GM12878 (cell line): Measurements from ENCODE around the gene OSGIN1. TPM values are rescaled to one million over a fixed set of nuclear protein-coding genes. Genes with fewer than 3 reads are reported as not detected.

ENCODE experiments used
- ATAC-seq: fragments of 200-7000 bp; cut with Tn5 transposase; 3 replicates; pipeline ENCODE4 v1.9.1; 2020; ENCODE audit warnings: mild to moderate bottlenecking, moderate library complexity
- BruUV-seq: library from RNA; stranded (reverse); fragments of 400-500 nt; replicated peaks from 2 replicates; lab custom pipeline; 2021; lab: Mats Ljungman, UMichigan
- CTCF ChIA-PET: fragments of 300-600 bp; sonication (Branson Sonifier 250); formaldehyde crosslinking; extraction: SDS; loops from one replicate; lab custom pipeline; 2021; ENCODE audit warnings: inconsistent platforms; lab: Yijun Ruan, JAX
- POLR2A ChIA-PET: fragments of 350-600 bp; formaldehyde crosslinking; extraction: SDS; loops from one replicate; lab custom pipeline; 2021; ENCODE audit warnings: inconsistent platforms; lab: Charles Lee
- RAD21 ChIA-PET: fragments of 300-600 bp; sonication (Branson Sonifier 250); formaldehyde crosslinking; loops from one replicate; lab custom pipeline; 2023; ENCODE audit warnings: antibody characterized with exemption; ENCODE audit not compliant: unreplicated experiment; lab: Charles Lee
- SMC1A ChIA-PET: fragments of 300-600 bp; sonication (Branson Sonifier 250); formaldehyde crosslinking; loops from one replicate; lab custom pipeline; 2023; ENCODE audit not compliant: unreplicated experiment, uncharacterized antibody; lab: Charles Lee
- DNase-seq: peaks from one replicate; pipeline ENCODE4 v3.0.0-alpha.2; 2011; ENCODE audit warnings: low read depth, low spot score
- FAIRE-seq: peaks from 3 replicates; lab custom pipeline; 2011; peaks lifted over from hg19 to GRCh38; lab: Jason Lieb, UNC
- H2AFZ ChIP-seq: 2 replicates; pipeline ENCODE4 v1.6.0; 2011; ENCODE audit warnings: low read depth, low read length, control low read depth; ENCODE audit not compliant: control insufficient read depth
- H3K27ac ChIP-seq: 2 replicates; pipeline ENCODE4 v1.5.1; 2011; ENCODE audit warnings: control low read depth; ENCODE audit not compliant: control insufficient read depth, insufficient read depth
- H3K27me3 ChIP-seq, 2 experiments: replicated peaks in 1 of 2; 2 replicates each; pipeline versions ENCODE4 v1.6.0 to v1.6.1; 2011; ENCODE audit warnings: low read length in 1 of 2; ENCODE audit not compliant: control insufficient read depth in 2 of 2, insufficient read depth in 2 of 2
- H3K36me3 ChIP-seq, 2 experiments: 2 replicates each; pipeline ENCODE4 v1.5.1; 2011; ENCODE audit warnings: low read length in 1 of 2; ENCODE audit not compliant: control insufficient read depth in 2 of 2, insufficient read depth in 2 of 2
- H3K4me1 ChIP-seq: 2 replicates; pipeline ENCODE4 v1.6.1; 2011; ENCODE audit warnings: mild to moderate bottlenecking, low read length, moderate library complexity, mixed read lengths; ENCODE audit not compliant: control insufficient read depth, insufficient read depth
- H3K4me2 ChIP-seq: 2 replicates; pipeline ENCODE4 v1.6.0; 2011; ENCODE audit warnings: control low read depth; ENCODE audit not compliant: control insufficient read depth, insufficient read depth
- H3K4me3 ChIP-seq: fragments of 200-600 bp; sonication (generic); 2 replicates; pipeline ENCODE4 v1.5.1; 2016
- H3K79me2 ChIP-seq: 2 replicates; pipeline ENCODE4 v1.6.0; 2011; ENCODE audit warnings: low read length; ENCODE audit not compliant: control insufficient read depth, insufficient read depth
- H3K9ac ChIP-seq: 2 replicates; pipeline ENCODE4 v1.8.0; 2011; ENCODE audit warnings: low read length, control low read depth, mixed read lengths; ENCODE audit not compliant: control insufficient read depth, insufficient read depth
- H3K9me3 ChIP-seq: replicated peaks from 3 replicates; pipeline ENCODE4 v1.5.1; 2011; ENCODE audit warnings: mild to moderate bottlenecking, low read length; ENCODE audit not compliant: control insufficient read depth, insufficient read depth
- H4K20me1 ChIP-seq: 2 replicates; pipeline ENCODE4 v1.6.0; 2011; ENCODE audit not compliant: control insufficient read depth, insufficient read depth
- BCL11A ChIP-seq: IDR thresholded peaks from 2 replicates; pipeline ENCODE4 v1.6.1; 2011; ENCODE audit warnings: low read depth, low read length
- EED ChIP-seq: sonication (generic); IDR thresholded peaks from 2 replicates; pipeline ENCODE4 v1.6.1; 2016; ENCODE audit warnings: antibody characterized with exemption, low read depth
- ESRRA ChIP-seq: IDR thresholded peaks from 2 replicates; pipeline ENCODE4 v1.6.1; 2012; ENCODE audit warnings: mild to moderate bottlenecking, low read length, improper control_type of control experiment
- HDAC6 ChIP-seq: fragments of 200-600 bp; sonication (generic); IDR thresholded peaks from one replicate; pipeline ENCODE4 v1.8.0; 2017; ENCODE audit warnings: antibody characterized with exemption; ENCODE audit not compliant: unreplicated experiment
- JUNB ChIP-seq: IDR thresholded peaks from 2 replicates; pipeline ENCODE4 v1.6.1; 2016; ENCODE audit warnings: antibody characterized with exemption, mild to moderate bottlenecking
- NR2F1 ChIP-seq: fragments of 450-650 bp; conservative IDR thresholded peaks from 2 replicates; pipeline ENCODE4 v1.6.1; 2017; ENCODE audit warnings: mild to moderate bottlenecking
- PAX5 ChIP-seq: IDR thresholded peaks from 2 replicates; pipeline ENCODE4 v1.6.1; 2011; ENCODE audit warnings: low read depth, low read length, borderline replicate concordance
- TCF12 ChIP-seq: IDR thresholded peaks from 2 replicates; pipeline ENCODE4 v1.6.1; 2011; ENCODE audit warnings: low read depth, mild to moderate bottlenecking, low read length
- WRNIP1 ChIP-seq: IDR thresholded peaks from 2 replicates; pipeline ENCODE4 v1.6.1; 2011; ENCODE audit warnings: low read depth, low read length, improper control_type of control experiment, borderline replicate concordance
- YBX1 ChIP-seq: fragments of 450-650 bp; IDR thresholded peaks from 2 replicates; pipeline ENCODE4 v1.6.1; 2016; ENCODE audit warnings: antibody characterized with exemption
- ZBED1 ChIP-seq: IDR thresholded peaks from 2 replicates; pipeline ENCODE4 v1.6.1; 2016; ENCODE audit warnings: borderline replicate concordance
- ZNF622 ChIP-seq: fragments of 450-650 bp; IDR thresholded peaks from 2 replicates; pipeline ENCODE4 v1.6.1; 2017; ENCODE audit warnings: mild to moderate bottlenecking, inconsistent platforms
- ZZZ3 ChIP-seq: IDR thresholded peaks from 2 replicates; pipeline ENCODE4 v1.6.1; 2011; ENCODE audit warnings: low read depth; ENCODE audit not compliant: control insufficient read depth, insufficient read length
- WGBS: methylation state at CpG from one replicate; pipeline ENCODE4 v1.1.6; 2016; ENCODE audit warnings: low lambda C conversion rate; ENCODE audit not compliant: insufficient replicate concordance, insufficient coverage; ENCODE audit errors: missing lambda C conversion rate; 5-methylcytosine and 5-hydroxymethylcytosine counted together
- in situ Hi-C: fragments of 300-500 bp; cut with MboI; formaldehyde crosslinking; loops from 9 replicates; pipeline ENCODE4 v1.14.3; 2018; ENCODE audit warnings: mixed read lengths
- intact Hi-C: fragments of 100-400 bp; cut with micrococcal nuclease; formaldehyde crosslinking; loops from one replicate; pipeline ENCODE4 v1.14.2; 2022; ENCODE audit not compliant: unreplicated experiment
- polyA plus RNA-seq, 11 experiments: library from polyadenylated mRNA; depleted of rRNA in 4 of 11; unstranded in 6 of 11; stranded (reverse) in 5 of 11; fragments of >200 nt; fragmentation: Nextera tagmentation in 4 of 11; fragmentation: Illumina TruSeq in 1 of 11; extraction: Ambion mirVana in 4 of 11; extraction: Trizol in 1 of 11; gene quantifications; 1 replicate in 1 of 11; 2 replicates in 10 of 11; pipeline versions ENCODE4 v1.2.1 to v1.2.3, GENCODE V29; 2011 to 2016; ENCODE audit warnings: inconsistent platforms in 2 of 11, missing spikeins in 2 of 11, low read depth in 1 of 11
- total RNA-seq, 4 experiments: library from RNA; depleted of rRNA in 3 of 4; stranded (reverse); fragments of >200 nt in 3 of 4; fragmentation: Illumina TruSeq in 1 of 4; extraction: Trizol in 1 of 4; gene quantifications; 2 replicates each; pipeline versions ENCODE4 v1.2.1 to v1.2.3, GENCODE V29; 2013 to 2021
- TF ChIP-seq, protein P1 (sequence below): IDR thresholded peaks from 2 replicates; pipeline ENCODE4 v1.6.1; 2011; ENCODE audit warnings: borderline replicate concordance, low read depth, mild to moderate bottlenecking, moderate library complexity, mixed read lengths, low read length; ENCODE audit not compliant: insufficient read depth; ENCODE audit errors: extremely low read length
- TF ChIP-seq, protein P2 (sequence below), 3 experiments: IDR thresholded peaks in 2 of 3; conservative IDR thresholded peaks in 1 of 3; 2 replicates each; pipeline ENCODE4 v1.5.1; 2011; ENCODE audit warnings: low read depth in 3 of 3, low read length in 3 of 3, mild to moderate bottlenecking in 3 of 3, control low read depth in 2 of 3, moderate library complexity in 2 of 3, inconsistent platforms in 1 of 3, mixed read lengths in 1 of 3; ENCODE audit not compliant: control insufficient read depth in 2 of 3, insufficient read depth in 1 of 3; ENCODE audit errors: extremely low read depth in 1 of 3
- TF ChIP-seq, protein P3 (sequence below): fragments of 450-650 bp; IDR thresholded peaks from 2 replicates; pipeline ENCODE4 v1.6.1; 2016; ENCODE audit warnings: mild to moderate bottlenecking
- TF ChIP-seq, protein P4 (sequence below): fragments of 450-650 bp; IDR thresholded peaks from 2 replicates; pipeline ENCODE4 v1.6.1; 2016; ENCODE audit warnings: mild to moderate bottlenecking

Gene OSGIN1
- total and polyA plus RNA-seq, 10 of the 15 experiments (the other 5 are each of a cell fraction or from before 2014, with no cell fraction given): 0.06 to 0.18 (median 0.13) TPM; not detected in 5

DNA sequence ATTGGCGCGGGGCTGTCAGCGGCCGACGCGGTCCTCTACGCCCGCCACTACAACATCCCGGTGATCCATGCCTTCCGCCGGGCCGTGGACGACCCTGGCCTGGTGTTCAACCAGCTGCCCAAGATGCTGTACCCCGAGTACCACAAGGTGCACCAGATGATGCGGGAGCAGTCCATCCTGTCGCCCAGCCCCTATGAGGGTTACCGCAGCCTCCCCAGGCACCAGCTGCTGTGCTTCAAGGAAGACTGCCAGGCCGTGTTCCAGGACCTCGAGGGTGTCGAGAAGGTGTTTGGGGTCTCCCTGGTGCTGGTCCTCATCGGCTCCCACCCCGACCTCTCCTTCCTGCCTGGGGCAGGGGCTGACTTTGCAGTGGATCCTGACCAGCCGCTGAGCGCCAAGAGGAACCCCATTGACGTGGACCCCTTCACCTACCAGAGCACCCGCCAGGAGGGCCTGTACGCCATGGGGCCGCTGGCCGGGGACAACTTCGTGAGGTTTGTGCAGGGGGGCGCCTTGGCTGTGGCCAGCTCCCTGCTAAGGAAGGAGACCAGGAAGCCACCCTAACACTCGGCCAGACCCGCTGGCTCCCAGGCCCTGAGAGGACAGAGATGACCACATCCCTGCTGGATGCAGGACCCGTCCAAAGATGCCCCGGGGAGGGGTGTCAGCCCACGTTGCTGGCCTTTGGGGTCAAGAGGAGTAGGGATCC lies 12.6 kb downstream of the OSGIN1 start:
- Histone ChIP-seq H3K9ac (no peak overlapping the region), H3K27me3 (no peaks in the 10 kb centered on the region), H3K79me2 (no peaks in the 10 kb centered on the region), H4K20me1 (no peaks in the 10 kb centered on the region), H3K4me2 (no peak overlapping the region), H3K9me3 (no peaks in the 10 kb centered on the region), H2AFZ (no peak overlapping the region), H3K36me3 (no peaks in the 10 kb centered on the region), H3K4me3 (no peak overlapping the region), H3K4me1 (no peaks in the 10 kb centered on the region), H3K27ac (no peak overlapping the region)
- FAIRE-seq: no peak
- ChIA-PET POLR2A (no interaction called here), CTCF (no interaction called here), RAD21 (no interaction called here), SMC1A (no interaction called here)
- intact Hi-C loops: no loop called here
- ATAC-seq: no peak
- DNase-seq: no peak
- 69% methylated on average over 30 of the region's 36 CpGs for WGBS
- in situ Hi-C loops: no loop called here
- BruUV-seq: no TSS peak
- TF ChIP-seq, protein P1, sequence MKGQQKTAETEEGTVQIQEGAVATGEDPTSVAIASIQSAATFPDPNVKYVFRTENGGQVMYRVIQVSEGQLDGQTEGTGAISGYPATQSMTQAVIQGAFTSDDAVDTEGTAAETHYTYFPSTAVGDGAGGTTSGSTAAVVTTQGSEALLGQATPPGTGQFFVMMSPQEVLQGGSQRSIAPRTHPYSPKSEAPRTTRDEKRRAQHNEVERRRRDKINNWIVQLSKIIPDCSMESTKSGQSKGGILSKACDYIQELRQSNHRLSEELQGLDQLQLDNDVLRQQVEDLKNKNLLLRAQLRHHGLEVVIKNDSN: no peak
- no peak for TF ChIP-seq JUNB
- TF ChIP-seq, protein P2, sequence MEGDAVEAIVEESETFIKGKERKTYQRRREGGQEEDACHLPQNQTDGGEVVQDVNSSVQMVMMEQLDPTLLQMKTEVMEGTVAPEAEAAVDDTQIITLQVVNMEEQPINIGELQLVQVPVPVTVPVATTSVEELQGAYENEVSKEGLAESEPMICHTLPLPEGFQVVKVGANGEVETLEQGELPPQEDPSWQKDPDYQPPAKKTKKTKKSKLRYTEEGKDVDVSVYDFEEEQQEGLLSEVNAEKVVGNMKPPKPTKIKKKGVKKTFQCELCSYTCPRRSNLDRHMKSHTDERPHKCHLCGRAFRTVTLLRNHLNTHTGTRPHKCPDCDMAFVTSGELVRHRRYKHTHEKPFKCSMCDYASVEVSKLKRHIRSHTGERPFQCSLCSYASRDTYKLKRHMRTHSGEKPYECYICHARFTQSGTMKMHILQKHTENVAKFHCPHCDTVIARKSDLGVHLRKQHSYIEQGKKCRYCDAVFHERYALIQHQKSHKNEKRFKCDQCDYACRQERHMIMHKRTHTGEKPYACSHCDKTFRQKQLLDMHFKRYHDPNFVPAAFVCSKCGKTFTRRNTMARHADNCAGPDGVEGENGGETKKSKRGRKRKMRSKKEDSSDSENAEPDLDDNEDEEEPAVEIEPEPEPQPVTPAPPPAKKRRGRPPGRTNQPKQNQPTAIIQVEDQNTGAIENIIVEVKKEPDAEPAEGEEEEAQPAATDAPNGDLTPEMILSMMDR (IDR thresholded peaks at IDR 0.05 in 2 of 3, conservative IDR thresholded peaks at IDR 0.05 in 1 of 3; ENCODE audit: control insufficient read depth in 2 of 3, extremely low read depth in 1 of 3, insufficient read depth in 1 of 3, low read depth in 3 of 3, low read length in 3 of 3): no peak
- TF ChIP-seq, protein P3, sequence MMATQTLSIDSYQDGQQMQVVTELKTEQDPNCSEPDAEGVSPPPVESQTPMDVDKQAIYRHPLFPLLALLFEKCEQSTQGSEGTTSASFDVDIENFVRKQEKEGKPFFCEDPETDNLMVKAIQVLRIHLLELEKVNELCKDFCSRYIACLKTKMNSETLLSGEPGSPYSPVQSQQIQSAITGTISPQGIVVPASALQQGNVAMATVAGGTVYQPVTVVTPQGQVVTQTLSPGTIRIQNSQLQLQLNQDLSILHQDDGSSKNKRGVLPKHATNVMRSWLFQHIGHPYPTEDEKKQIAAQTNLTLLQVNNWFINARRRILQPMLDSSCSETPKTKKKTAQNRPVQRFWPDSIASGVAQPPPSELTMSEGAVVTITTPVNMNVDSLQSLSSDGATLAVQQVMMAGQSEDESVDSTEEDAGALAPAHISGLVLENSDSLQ: no peak
- no peak for TF ChIP-seq ZNF622
- no peak for TF ChIP-seq YBX1
- no peak for TF ChIP-seq WRNIP1
- no peak for TF ChIP-seq NR2F1
- no peak for TF ChIP-seq EED
- no peak for TF ChIP-seq PAX5
- TF ChIP-seq HDAC6: no peak
- TF ChIP-seq TCF12: no peak
- no peak for TF ChIP-seq ZZZ3
- TF ChIP-seq BCL11A: no peak
- no peak for TF ChIP-seq ESRRA
- no peak for TF ChIP-seq ZBED1
- TF ChIP-seq, protein P4, sequence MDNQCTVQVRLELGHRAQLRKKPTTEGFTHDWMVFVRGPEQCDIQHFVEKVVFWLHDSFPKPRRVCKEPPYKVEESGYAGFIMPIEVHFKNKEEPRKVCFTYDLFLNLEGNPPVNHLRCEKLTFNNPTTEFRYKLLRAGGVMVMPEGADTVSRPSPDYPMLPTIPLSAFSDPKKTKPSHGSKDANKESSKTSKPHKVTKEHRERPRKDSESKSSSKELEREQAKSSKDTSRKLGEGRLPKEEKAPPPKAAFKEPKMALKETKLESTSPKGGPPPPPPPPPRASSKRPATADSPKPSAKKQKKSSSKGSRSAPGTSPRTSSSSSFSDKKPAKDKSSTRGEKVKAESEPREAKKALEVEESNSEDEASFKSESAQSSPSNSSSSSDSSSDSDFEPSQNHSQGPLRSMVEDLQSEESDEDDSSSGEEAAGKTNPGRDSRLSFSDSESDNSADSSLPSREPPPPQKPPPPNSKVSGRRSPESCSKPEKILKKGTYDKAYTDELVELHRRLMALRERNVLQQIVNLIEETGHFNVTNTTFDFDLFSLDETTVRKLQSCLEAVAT: no peak
